T-helper 17 cell (primary cell): ENCODE data around the gene KIF16B. TPM values are rescaled to one million over a fixed set of nuclear protein-coding genes. Genes with fewer than 3 reads are reported as not detected.
"Not testable (repeated sequence)": the region's sequence is repeated elsewhere in the genome, so short reads cannot be mapped to it uniquely, and the experiment has no call there.

ENCODE experiments used
- ATAC-seq: fragments of 150-1000 bp; cut with Tn5 transposase; 2 replicates; pipeline ENCODE4 v1.10.0; 2021; ENCODE audit warnings: mild to moderate bottlenecking, moderate library complexity
- DNase-seq, 3 donors: peaks; one replicate each; pipeline versions ENCODE4 v3.0.0 to v3.0.0-alpha.2; 2020 to 2021
- H3K9me3 ChIP-seq: one replicate; pipeline ENCODE4 v1.7.0; 2013; ENCODE audit warnings: low read length, mild to moderate bottlenecking; ENCODE audit not compliant: control insufficient read depth, poor library complexity, severe bottlenecking
- H3K27ac Mint-ChIP-seq: one replicate; pipeline ENCODE4 v1.8.0; 2022; ENCODE audit warnings: mild to moderate bottlenecking, moderate library complexity, mixed read lengths
- H3K27me3 Mint-ChIP-seq: one replicate; pipeline ENCODE4 v1.8.0; 2022; ENCODE audit warnings: mixed read lengths
- H3K36me3 Mint-ChIP-seq: one replicate; pipeline ENCODE4 v1.8.0; 2022; ENCODE audit warnings: low read depth, mixed read lengths
- H3K4me1 Mint-ChIP-seq: one replicate; pipeline ENCODE4 v1.8.0; 2022; ENCODE audit warnings: mild to moderate bottlenecking, mixed read lengths
- H3K4me3 Mint-ChIP-seq: one replicate; pipeline ENCODE4 v1.8.0; 2022; ENCODE audit warnings: mild to moderate bottlenecking, moderate library complexity, mixed read lengths
- total RNA-seq, 4 donors: library from RNA in 2 of 4; stranded (reverse) in 2 of 4; gene quantifications; one replicate each; pipeline ENCODE4 v1.2.3 and lab custom pipeline; 2022 to 2026

The KIF16B gene
- total RNA-seq, 2 donors from 2014 or later = 11.1 to 12.0 TPM

- ATAC-seq = no peak
- H3K27ac Mint-ChIP-seq = no peak overlapping the region
- no peaks in the 10 kb centered on the region for H3K9me3 ChIP-seq
- H3K27me3 Mint-ChIP-seq = no peaks in the 10 kb centered on the region
- no peaks in the 10 kb centered on the region for H3K4me1 Mint-ChIP-seq
- no peak for DNase-seq
- no peaks in the 10 kb centered on the region for H3K36me3 Mint-ChIP-seq
- no peak overlapping the region for H3K4me3 Mint-ChIP-seq
These were observed 302.3 kb downstream of the KIF16B start for GRCh38 chr20:16270989-16271388.

GRCh38 chr20:16270314-16270931, 302.8 kb downstream of the KIF16B start:
- ATAC-seq (no peak), DNase-seq (no peak)
- H3K27me3 Mint-ChIP-seq = no peaks in the 10 kb centered on the region
- H3K4me1 Mint-ChIP-seq = no peaks in the 10 kb centered on the region
- H3K36me3 Mint-ChIP-seq = no peaks in the 10 kb centered on the region
- H3K9me3 ChIP-seq = no peaks in the 10 kb centered on the region
- H3K27ac Mint-ChIP-seq = no peak overlapping the region
- no peak overlapping the region for H3K4me3 Mint-ChIP-seq

GRCh38 chr20:16267526-16267925, 305.7 kb downstream of the KIF16B start:
- H3K9me3 ChIP-seq = no peaks in the 10 kb centered on the region
- ATAC-seq (no peak), DNase-seq (no peak)
- Mint-ChIP-seq H3K36me3 (no peaks in the 10 kb centered on the region), H3K27me3 (no peaks in the 10 kb centered on the region), H3K4me1 (peaks cover 3% of the 10 kb centered on the region), H3K27ac (no peak overlapping the region), H3K4me3 (no peak overlapping the region)

- H3K9me3 ChIP-seq = no peaks in the 10 kb centered on the region
- no peak for DNase-seq
- ATAC-seq = no peak
- Mint-ChIP-seq H3K4me3 (no peak overlapping the region), H3K4me1 (peaks cover 3% of the 10 kb centered on the region), H3K27ac (no peak overlapping the region), H3K36me3 (no peaks in the 10 kb centered on the region), H3K27me3 (no peaks in the 10 kb centered on the region)
These were observed 307.9 kb downstream of the KIF16B start for GRCh38 chr20:16265334-16265733.

- no peak for ATAC-seq
- H3K9me3 ChIP-seq = no peaks in the 10 kb centered on the region
- DNase-seq = no peak
- no peaks in the 10 kb centered on the region for H3K27me3 Mint-ChIP-seq
- peaks cover 3% of the 10 kb centered on the region for H3K4me1 Mint-ChIP-seq
- H3K27ac Mint-ChIP-seq = no peak overlapping the region
- H3K4me3 Mint-ChIP-seq = no peak overlapping the region
- H3K36me3 Mint-ChIP-seq = no peaks in the 10 kb centered on the region
These were observed 309.7 kb downstream of the KIF16B start for GRCh38 chr20:16263582-16263981.

- Mint-ChIP-seq H3K36me3 (no peaks in the 10 kb centered on the region), H3K4me1 (peaks cover 3% of the 10 kb centered on the region), H3K4me3 (no peak overlapping the region), H3K27ac (no peak overlapping the region), H3K27me3 (no peaks in the 10 kb centered on the region)
- ATAC-seq = no peak
- H3K9me3 ChIP-seq = no peaks in the 10 kb centered on the region
- no peak for DNase-seq
These were observed 310.7 kb downstream of the KIF16B start for GRCh38 chr20:16262594-16262993.

GRCh38 chr20:16261733-16262273, 311.4 kb downstream of the KIF16B start:
- Mint-ChIP-seq H3K36me3 (no peaks in the 10 kb centered on the region), H3K27ac (no peak overlapping the region), H3K4me1 (peaks cover 3% of the 10 kb centered on the region), H3K27me3 (no peaks in the 10 kb centered on the region), H3K4me3 (no peak overlapping the region)
- H3K9me3 ChIP-seq = no peaks in the 10 kb centered on the region
- DNase-seq (no peak), ATAC-seq (no peak)

GRCh38 chr20:16260911-16261310, 312.3 kb downstream of the KIF16B start:
- DNase-seq (no peak), ATAC-seq (no peak)
- H3K9me3 ChIP-seq = no peaks in the 10 kb centered on the region
- Mint-ChIP-seq H3K27ac (no peak overlapping the region), H3K36me3 (no peaks in the 10 kb centered on the region), H3K4me1 (peaks cover 3% of the 10 kb centered on the region), H3K4me3 (no peak overlapping the region), H3K27me3 (no peaks in the 10 kb centered on the region)

- H3K36me3 Mint-ChIP-seq, H3K9me3 ChIP-seq, H3K4me1 Mint-ChIP-seq, DNase-seq, H3K27ac Mint-ChIP-seq, H3K27me3 Mint-ChIP-seq, ATAC-seq, H3K4me3 Mint-ChIP-seq: not testable (repeated sequence)
These were observed 313.1 kb downstream of the KIF16B start for GRCh38 chr20:16260133-16260532.

GRCh38 chr20:16258766-16259165, 314.5 kb downstream of the KIF16B start:
- H3K4me3 Mint-ChIP-seq = no peak overlapping the region
- H3K27me3 Mint-ChIP-seq = no peaks in the 10 kb centered on the region
- no peak overlapping the region for H3K27ac Mint-ChIP-seq
- ATAC-seq (no peak), DNase-seq (no peak)
- peaks cover 2% of the 10 kb centered on the region for H3K4me1 Mint-ChIP-seq
- no peaks in the 10 kb centered on the region for H3K9me3 ChIP-seq
- H3K36me3 Mint-ChIP-seq = no peaks in the 10 kb centered on the region

- H3K27me3 Mint-ChIP-seq = no peaks in the 10 kb centered on the region
- no peaks in the 10 kb centered on the region for H3K9me3 ChIP-seq
- ATAC-seq (no peak), DNase-seq (no peak)
- H3K4me3 Mint-ChIP-seq = no peak overlapping the region
- H3K36me3 Mint-ChIP-seq = no peaks in the 10 kb centered on the region
- no peaks in the 10 kb centered on the region for H3K4me1 Mint-ChIP-seq
- no peak overlapping the region for H3K27ac Mint-ChIP-seq
These were observed 315.3 kb downstream of the KIF16B start for GRCh38 chr20:16257813-16258430.

- H3K27me3 Mint-ChIP-seq = no peaks in the 10 kb centered on the region
- H3K27ac Mint-ChIP-seq = no peak overlapping the region
- no peak for ATAC-seq
These were observed 316.2 kb downstream of the KIF16B start for GRCh38 chr20:16257021-16257420.

GRCh38 chr20:16246870-16247269, 326.4 kb downstream of the KIF16B start:
- DNase-seq = no peak
- ATAC-seq = no peak
- H3K36me3 Mint-ChIP-seq = no peaks in the 10 kb centered on the region
- H3K27ac Mint-ChIP-seq = no peak overlapping the region
- H3K9me3 ChIP-seq = no peaks in the 10 kb centered on the region
- no peaks in the 10 kb centered on the region for H3K4me1 Mint-ChIP-seq
- no peak overlapping the region for H3K4me3 Mint-ChIP-seq
- no peaks in the 10 kb centered on the region for H3K27me3 Mint-ChIP-seq

More at GRCh38 chr20:16257021-16257420, 316.2 kb downstream of the KIF16B start:
- no peak for DNase-seq
- H3K4me3 Mint-ChIP-seq = no peak overlapping the region
- H3K4me1 Mint-ChIP-seq = no peaks in the 10 kb centered on the region
- H3K36me3 Mint-ChIP-seq = no peaks in the 10 kb centered on the region
- H3K9me3 ChIP-seq = no peaks in the 10 kb centered on the region

GRCh38 chr20:16246291-16246690, 327.0 kb downstream of the KIF16B start:
- no peaks in the 10 kb centered on the region for H3K27me3 Mint-ChIP-seq
- ATAC-seq (no peak), DNase-seq (no peak)
- no peak overlapping the region for H3K4me3 Mint-ChIP-seq
- no peaks in the 10 kb centered on the region for H3K9me3 ChIP-seq
- no peaks in the 10 kb centered on the region for H3K36me3 Mint-ChIP-seq
- no peak overlapping the region for H3K27ac Mint-ChIP-seq
- no peaks in the 10 kb centered on the region for H3K4me1 Mint-ChIP-seq
